Neuron (in vitro differentiated cells): ENCODE measurements around the gene COG7.
"Not testable (repeated sequence)": the region's sequence is repeated elsewhere in the genome, so short reads cannot be mapped to it uniquely, and the experiment has no call there.

Experiments
- H2AFZ ChIP-seq: one replicate; pipeline ENCODE4 v1.6.1; 2013; ENCODE audit warnings: low read depth, mild to moderate bottlenecking, inconsistent platforms, low read length, moderate library complexity
- H3K27me3 ChIP-seq: one replicate; pipeline ENCODE4 v1.6.1; 2013; ENCODE audit warnings: low read length; ENCODE audit not compliant: insufficient read depth
- H3K36me3 ChIP-seq: one replicate; pipeline ENCODE4 v1.6.1; 2013; ENCODE audit warnings: low read length; ENCODE audit not compliant: insufficient read depth
- H3K4me1 ChIP-seq: one replicate; pipeline ENCODE4 v1.6.1; 2013; ENCODE audit warnings: low read length; ENCODE audit not compliant: insufficient read depth
- H3K4me3 ChIP-seq: 2 replicates; pipeline ENCODE4 v1.5.1; 2013; ENCODE audit warnings: mild to moderate bottlenecking, low read length, moderate library complexity
- H3K9me3 ChIP-seq: one replicate; pipeline ENCODE4 v1.6.1; 2013; ENCODE audit warnings: low read length

COG7 gene

GRCh38 chr16:23485841-23486240 is 32.9 kb upstream of the COG7 start:
- no peak overlapping the region for H2AFZ ChIP-seq
- no peak overlapping the region for H3K4me3 ChIP-seq
- peaks cover 82% of the 10 kb centered on the region for H3K36me3 ChIP-seq
- H3K9me3 ChIP-seq = no peaks in the 10 kb centered on the region
- H3K4me1 ChIP-seq = no peaks in the 10 kb centered on the region
- no peaks in the 10 kb centered on the region for H3K27me3 ChIP-seq

GRCh38 chr16:23485257-23485614 is 32.2 kb upstream of the COG7 start:
- Histone ChIP-seq H3K9me3 (no peaks in the 10 kb centered on the region), H2AFZ (no peak overlapping the region), H3K36me3 (peaks cover 86% of the 10 kb centered on the region), H3K4me3 (no peak overlapping the region), H3K4me1 (no peaks in the 10 kb centered on the region), H3K27me3 (no peaks in the 10 kb centered on the region)

GRCh38 chr16:23484510-23485256 is 31.7 kb upstream of the COG7 start:
- Histone ChIP-seq H3K4me3 (no peak overlapping the region), H3K27me3 (no peaks in the 10 kb centered on the region), H3K36me3 (peaks cover 86% of the 10 kb centered on the region), H3K4me1 (no peaks in the 10 kb centered on the region), H3K9me3 (no peaks in the 10 kb centered on the region), H2AFZ (no peak overlapping the region)

GRCh38 chr16:23483492-23483891 is 30.5 kb upstream of the COG7 start:
- H3K27me3 ChIP-seq, H3K4me3 ChIP-seq, H2AFZ ChIP-seq, H3K9me3 ChIP-seq, H3K4me1 ChIP-seq: not testable (repeated sequence)
- H3K36me3 ChIP-seq = peaks cover 89% of the 10 kb centered on the region

DNA sequence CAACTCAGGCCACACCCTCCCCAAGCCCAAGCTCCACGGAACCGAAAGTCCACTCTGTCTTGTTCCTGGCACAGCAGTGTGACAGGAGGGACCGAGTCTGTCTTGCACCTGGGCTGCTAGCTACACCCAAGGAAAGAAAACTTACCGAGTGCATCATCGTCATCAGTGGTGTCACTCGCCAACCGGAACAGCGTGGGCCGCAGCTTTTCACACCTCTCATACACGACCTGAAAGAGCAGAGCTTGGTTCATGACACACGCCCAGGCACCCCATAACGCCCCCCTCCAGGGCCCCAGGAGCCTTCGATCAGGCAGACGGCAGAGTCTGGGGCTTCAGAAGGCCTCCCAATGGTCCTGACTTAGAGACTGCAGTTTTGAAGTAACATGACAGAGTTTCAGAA is 29.8 kb upstream of the COG7 start:
- no peaks in the 10 kb centered on the region for H3K27me3 ChIP-seq
- no peak overlapping the region for H3K4me3 ChIP-seq
- no peaks in the 10 kb centered on the region for H3K4me1 ChIP-seq
- H3K9me3 ChIP-seq = no peaks in the 10 kb centered on the region
- no peak overlapping the region for H2AFZ ChIP-seq
- H3K36me3 ChIP-seq = peaks cover 86% of the 10 kb centered on the region

DNA sequence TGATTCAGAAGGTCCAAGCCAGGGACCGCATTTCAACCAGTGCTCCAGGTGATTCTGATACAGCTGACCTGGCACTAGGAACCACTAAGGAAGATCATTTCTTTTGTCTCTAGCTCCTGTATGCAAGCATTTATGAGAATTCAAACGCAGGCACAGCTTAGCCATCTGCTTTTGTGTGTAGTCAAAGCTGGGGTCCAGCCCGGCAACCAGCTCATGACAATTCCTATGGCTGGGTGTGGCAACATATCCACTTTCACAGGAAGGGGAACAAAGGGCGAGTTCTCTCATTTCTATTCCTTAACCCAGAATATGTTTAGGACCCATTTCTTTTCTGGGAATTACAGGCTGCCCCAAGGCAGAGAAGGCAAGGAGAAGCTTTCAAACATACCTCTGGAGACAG is 27.3 kb upstream of the COG7 start:
- Histone ChIP-seq H3K4me3 (no peak overlapping the region), H3K9me3 (no peaks in the 10 kb centered on the region), H2AFZ (no peak overlapping the region), H3K4me1 (no peaks in the 10 kb centered on the region), H3K36me3 (peaks cover 86% of the 10 kb centered on the region), H3K27me3 (no peaks in the 10 kb centered on the region)

- no peaks in the 10 kb centered on the region for H3K27me3 ChIP-seq
- no peaks in the 10 kb centered on the region for H3K4me1 ChIP-seq
- peaks cover 83% of the 10 kb centered on the region for H3K36me3 ChIP-seq
Measured at GRCh38 chr16:23479138-23479537, 26.1 kb upstream of the COG7 start.

DNA sequence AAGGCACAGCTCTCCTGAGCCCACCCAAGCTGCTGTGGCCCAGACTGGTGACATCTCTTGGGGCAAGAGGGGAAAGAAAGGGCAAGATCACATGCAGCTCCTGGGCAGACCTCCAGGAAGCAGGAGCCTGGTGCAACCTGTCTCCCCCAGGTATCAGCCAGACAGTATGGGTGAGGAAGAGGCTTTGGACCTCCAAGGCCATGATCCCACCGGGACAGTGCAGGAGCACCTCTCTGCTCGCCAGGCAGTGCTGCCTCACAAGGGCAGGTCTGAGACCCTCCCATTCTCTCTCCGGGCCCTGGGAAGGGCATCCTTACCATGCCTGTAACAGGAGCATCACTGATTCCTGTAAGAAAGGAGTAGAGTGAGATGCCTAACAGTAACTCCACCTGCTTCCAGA is 25.6 kb upstream of the COG7 start:
- Histone ChIP-seq H3K36me3 (peaks cover 89% of the 10 kb centered on the region), H3K9me3 (no peaks in the 10 kb centered on the region), H3K27me3 (no peaks in the 10 kb centered on the region), H3K4me3 (no peak overlapping the region), H2AFZ (no peak overlapping the region), H3K4me1 (no peaks in the 10 kb centered on the region)

More at GRCh38 chr16:23479138-23479537, 26.1 kb upstream of the COG7 start:
- no peak overlapping the region for H3K4me3 ChIP-seq
- H3K9me3 ChIP-seq = no peaks in the 10 kb centered on the region
- no peak overlapping the region for H2AFZ ChIP-seq

- Histone ChIP-seq H3K4me1 (no peaks in the 10 kb centered on the region), H3K9me3 (no peaks in the 10 kb centered on the region), H3K36me3 (peaks cover 83% of the 10 kb centered on the region), H3K27me3 (no peaks in the 10 kb centered on the region), H3K4me3 (no peak overlapping the region), H2AFZ (no peak overlapping the region)
Measured at GRCh38 chr16:23476289-23476688, 23.3 kb upstream of the COG7 start.

- Histone ChIP-seq H3K27me3 (no peaks in the 10 kb centered on the region), H2AFZ (no peak overlapping the region), H3K36me3 (peaks cover 79% of the 10 kb centered on the region), H3K9me3 (no peaks in the 10 kb centered on the region), H3K4me1 (no peaks in the 10 kb centered on the region), H3K4me3 (no peak overlapping the region)
Measured at GRCh38 chr16:23469814-23470213, 16.8 kb upstream of the COG7 start.

GRCh38 chr16:23466162-23466885 is 13.3 kb upstream of the COG7 start:
- H3K27me3 ChIP-seq = no peaks in the 10 kb centered on the region
- H3K9me3 ChIP-seq = no peaks in the 10 kb centered on the region
- H2AFZ ChIP-seq = no peak overlapping the region
- H3K4me3 ChIP-seq = no peak overlapping the region
- H3K4me1 ChIP-seq = no peaks in the 10 kb centered on the region
- peaks cover 64% of the 10 kb centered on the region for H3K36me3 ChIP-seq

DNA sequence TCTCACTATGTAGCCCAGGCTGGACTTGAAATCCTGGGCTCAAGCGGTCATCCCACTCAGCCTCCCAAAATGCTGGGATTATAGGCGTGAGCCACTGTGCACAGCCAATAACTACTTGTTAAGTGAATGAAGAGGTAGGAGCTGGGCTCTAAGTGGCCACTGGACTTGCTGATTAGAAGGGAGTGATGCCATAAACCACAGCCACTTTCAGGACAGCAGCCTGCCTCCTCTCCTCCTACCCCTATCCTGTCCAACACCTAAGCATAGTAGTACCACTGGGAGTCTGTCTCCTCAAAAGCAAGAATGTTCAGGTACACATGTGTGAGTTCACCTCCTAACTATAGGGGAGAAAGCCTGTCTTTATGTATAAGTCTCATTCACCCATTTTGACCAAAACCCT is 12.2 kb upstream of the COG7 start:
- no peak overlapping the region for H3K4me3 ChIP-seq
- no peaks in the 10 kb centered on the region for H3K27me3 ChIP-seq
- no peak overlapping the region for H2AFZ ChIP-seq
- peaks cover 56% of the 10 kb centered on the region for H3K36me3 ChIP-seq
- H3K9me3 ChIP-seq = no peaks in the 10 kb centered on the region
- no peaks in the 10 kb centered on the region for H3K4me1 ChIP-seq

- Histone ChIP-seq H3K9me3 (no peaks in the 10 kb centered on the region), H3K27me3 (no peaks in the 10 kb centered on the region), H3K4me1 (no peaks in the 10 kb centered on the region), H2AFZ (no peak overlapping the region), H3K36me3 (peaks cover 46% of the 10 kb centered on the region), H3K4me3 (no peak overlapping the region)
Measured at GRCh38 chr16:23464196-23464595, 11.2 kb upstream of the COG7 start.
